ENCODE results near the gene COL9A2.

The COL9A2 gene

GRCh38 chr1:40252601-40253000 is 64.5 kb downstream of the COL9A2 start:
- no peak for DNase-seq (ENCODE audit: low read depth in 1 of 2, low spot score in 1 of 2)
- Histone ChIP-seq H3K4me3 (replicated peaks; ENCODE audit: insufficient read depth, low read length) (no peak overlapping the region), H3K27ac (replicated peaks) (no peak overlapping the region), H3K27me3 (ENCODE audit: insufficient read depth, poor library complexity, severe bottlenecking) (no peaks in the 10 kb centered on the region)
- TF ChIP-seq SPI1 (IDR thresholded peaks at IDR 0.05; ENCODE audit: borderline replicate concordance, low read depth): no peak
- no peak for TF ChIP-seq POLR2AphosphoS5 (IDR thresholded peaks at IDR 0.05; ENCODE audit: low read depth)
- no peak for TF ChIP-seq CTCF (IDR thresholded peaks at IDR 0.05; ENCODE audit: insufficient read depth, low read length)
- TF ChIP-seq REST (IDR thresholded peaks at IDR 0.05; ENCODE audit: insufficient replicate concordance, low read depth): no peak
- no peak for TF ChIP-seq GABPA (IDR thresholded peaks at IDR 0.05; ENCODE audit: low read depth)

GRCh38 chr1:40251456-40251855 is 65.6 kb downstream of the COL9A2 start:
- H3K27ac ChIP-seq (replicated peaks): no peak overlapping the region
- DNase-seq (ENCODE audit: low read depth in 1 of 2, low spot score in 1 of 2): peak in 1 of 2 experiments; percentile 8
- no peaks in the 10 kb centered on the region for H3K27me3 ChIP-seq (ENCODE audit: insufficient read depth, poor library complexity, severe bottlenecking)
- no peak overlapping the region for H3K4me3 ChIP-seq (replicated peaks; ENCODE audit: insufficient read depth, low read length)
- no peak for TF ChIP-seq REST (IDR thresholded peaks at IDR 0.05; ENCODE audit: insufficient replicate concordance, low read depth)
- TF ChIP-seq GABPA (IDR thresholded peaks at IDR 0.05; ENCODE audit: low read depth): no peak
- TF ChIP-seq SPI1 (IDR thresholded peaks at IDR 0.05; ENCODE audit: borderline replicate concordance, low read depth): no peak
- TF ChIP-seq POLR2AphosphoS5 (IDR thresholded peaks at IDR 0.05; ENCODE audit: low read depth): no peak
- TF ChIP-seq CTCF (IDR thresholded peaks at IDR 0.05; ENCODE audit: insufficient read depth, low read length): no peak
